Muscle layer of colon (tissue), 2 donors: ENCODE data around the gene PDE3A.

Source experiments
- H3K27ac ChIP-seq: one replicate; pipeline ENCODE4 v1.7.0; 2013; ENCODE audit warnings: low read depth, mild to moderate bottlenecking, low read length, moderate library complexity
- H3K27me3 ChIP-seq, 2 donors: one replicate each; pipeline ENCODE4 v1.7.0; 2013; ENCODE audit warnings: low read length in 2 of 2, mild to moderate bottlenecking in 2 of 2; ENCODE audit not compliant: insufficient read depth in 2 of 2, control insufficient read depth in 1 of 2
- H3K36me3 ChIP-seq: one replicate; pipeline ENCODE4 v1.7.0; 2013; ENCODE audit warnings: mild to moderate bottlenecking, low read length; ENCODE audit not compliant: insufficient read depth
- H3K4me1 ChIP-seq: one replicate; pipeline ENCODE4 v1.7.0; 2013; ENCODE audit warnings: mild to moderate bottlenecking, low read length; ENCODE audit not compliant: insufficient read depth
- H3K4me3 ChIP-seq, 2 donors: one replicate each; pipeline ENCODE4 v1.7.0; 2013; ENCODE audit warnings: low read length in 2 of 2, low read depth in 1 of 2, mild to moderate bottlenecking in 1 of 2, moderate library complexity in 1 of 2
- H3K9ac ChIP-seq: one replicate; pipeline ENCODE4 v1.7.0; 2013; ENCODE audit warnings: low read length
- H3K9me3 ChIP-seq: one replicate; pipeline ENCODE4 v1.7.0; 2013; ENCODE audit warnings: mild to moderate bottlenecking, low read length
- donor health status: abdominal sarcoma.
- donor health status: Adenocarcinoma of cecum.

The PDE3A gene

GRCh38 chr12:20460956-20461355, 92.6 kb downstream of the PDE3A start:
- H3K27me3 ChIP-seq: no peaks in the 10 kb centered on the region
- no peaks in the 10 kb centered on the region for H3K9me3 ChIP-seq
- H3K9ac ChIP-seq: no peak overlapping the region
- H3K36me3 ChIP-seq: no peaks in the 10 kb centered on the region
- H3K27ac ChIP-seq: no peak overlapping the region
- no peak overlapping the region for H3K4me3 ChIP-seq
- no peaks in the 10 kb centered on the region for H3K4me1 ChIP-seq

- H3K27me3 ChIP-seq: no peaks in the 10 kb centered on the region
- H3K27ac ChIP-seq: no peak overlapping the region
- no peaks in the 10 kb centered on the region for H3K36me3 ChIP-seq
- no peak overlapping the region for H3K4me3 ChIP-seq
- peaks cover 9% of the 10 kb centered on the region for H3K4me1 ChIP-seq
- no peaks in the 10 kb centered on the region for H3K9me3 ChIP-seq
- no peak overlapping the region for H3K9ac ChIP-seq
Measured at GRCh38 chr12:20463913-20464524, 95.7 kb downstream of the PDE3A start.

- Histone ChIP-seq H3K4me3 (no peak overlapping the region), H3K27me3 (no peaks in the 10 kb centered on the region), H3K9ac (no peak overlapping the region), H3K9me3 (no peaks in the 10 kb centered on the region), H3K27ac (no peak overlapping the region), H3K36me3 (no peaks in the 10 kb centered on the region), H3K4me1 (peaks cover 36% of the 10 kb centered on the region)
Measured at GRCh38 chr12:20469300-20469699, 101.0 kb downstream of the PDE3A start.

GRCh38 chr12:20469756-20470155, 101.4 kb downstream of the PDE3A start:
- H3K4me3 ChIP-seq: no peak overlapping the region
- no peaks in the 10 kb centered on the region for H3K27me3 ChIP-seq
- H3K36me3 ChIP-seq: no peaks in the 10 kb centered on the region
- no peak overlapping the region for H3K9ac ChIP-seq
- H3K9me3 ChIP-seq: no peaks in the 10 kb centered on the region
- no peak overlapping the region for H3K27ac ChIP-seq
- H3K4me1 ChIP-seq: peaks cover 36% of the 10 kb centered on the region

- Histone ChIP-seq H3K36me3 (no peaks in the 10 kb centered on the region), H3K9ac (no peak overlapping the region), H3K27me3 (no peaks in the 10 kb centered on the region), H3K4me1 (peaks cover 47% of the 10 kb centered on the region), H3K4me3 (no peak overlapping the region), H3K9me3 (no peaks in the 10 kb centered on the region), H3K27ac (no peak overlapping the region)
Measured at GRCh38 chr12:20472102-20472782, 103.9 kb downstream of the PDE3A start.

- H3K4me1 ChIP-seq: peaks cover 51% of the 10 kb centered on the region
- H3K4me3 ChIP-seq: no peak overlapping the region
- no peak overlapping the region for H3K27ac ChIP-seq
- no peaks in the 10 kb centered on the region for H3K27me3 ChIP-seq
- H3K36me3 ChIP-seq: no peaks in the 10 kb centered on the region
- H3K9ac ChIP-seq: no peak overlapping the region
- H3K9me3 ChIP-seq: no peaks in the 10 kb centered on the region
Measured at GRCh38 chr12:20473133-20473532, 104.8 kb downstream of the PDE3A start.

- no peak overlapping the region for H3K9ac ChIP-seq
- H3K4me3 ChIP-seq: no peak overlapping the region
- no peaks in the 10 kb centered on the region for H3K36me3 ChIP-seq
- H3K27ac ChIP-seq: no peak overlapping the region
- no peaks in the 10 kb centered on the region for H3K27me3 ChIP-seq
- peaks cover 42% of the 10 kb centered on the region for H3K4me1 ChIP-seq
- H3K9me3 ChIP-seq: no peaks in the 10 kb centered on the region
Measured at GRCh38 chr12:20474016-20474415, 105.7 kb downstream of the PDE3A start.

GRCh38 chr12:20474443-20474842, 106.1 kb downstream of the PDE3A start:
- Histone ChIP-seq H3K4me3 (no peak overlapping the region), H3K36me3 (no peaks in the 10 kb centered on the region), H3K4me1 (peaks cover 39% of the 10 kb centered on the region), H3K9ac (no peak overlapping the region), H3K27ac (no peak overlapping the region), H3K9me3 (no peaks in the 10 kb centered on the region), H3K27me3 (no peaks in the 10 kb centered on the region)

- no peak overlapping the region for H3K9ac ChIP-seq
- H3K4me1 ChIP-seq: peaks cover 28% of the 10 kb centered on the region
- no peaks in the 10 kb centered on the region for H3K27me3 ChIP-seq
- no peak overlapping the region for H3K4me3 ChIP-seq
- H3K27ac ChIP-seq: no peak overlapping the region
- no peaks in the 10 kb centered on the region for H3K36me3 ChIP-seq
- no peaks in the 10 kb centered on the region for H3K9me3 ChIP-seq
Measured at GRCh38 chr12:20475542-20475941, 107.2 kb downstream of the PDE3A start.

GRCh38 chr12:20476551-20476950, 108.2 kb downstream of the PDE3A start:
- Histone ChIP-seq H3K27ac (no peak overlapping the region), H3K9me3 (no peaks in the 10 kb centered on the region), H3K4me1 (peaks cover 27% of the 10 kb centered on the region), H3K27me3 (no peaks in the 10 kb centered on the region), H3K9ac (no peak overlapping the region), H3K4me3 (no peak overlapping the region), H3K36me3 (no peaks in the 10 kb centered on the region)

GRCh38 chr12:20477255-20477654, 108.9 kb downstream of the PDE3A start:
- Histone ChIP-seq H3K4me1 (peaks cover 21% of the 10 kb centered on the region), H3K36me3 (no peaks in the 10 kb centered on the region), H3K9me3 (no peaks in the 10 kb centered on the region), H3K9ac (no peak overlapping the region), H3K4me3 (no peak overlapping the region), H3K27ac (no peak overlapping the region), H3K27me3 (no peaks in the 10 kb centered on the region)

- Histone ChIP-seq H3K4me3 (no peak overlapping the region), H3K9me3 (no peaks in the 10 kb centered on the region), H3K9ac (no peak overlapping the region), H3K36me3 (no peaks in the 10 kb centered on the region), H3K27ac (no peak overlapping the region), H3K27me3 (no peaks in the 10 kb centered on the region), H3K4me1 (peaks cover 17% of the 10 kb centered on the region)
Measured at GRCh38 chr12:20477672-20478071, 109.3 kb downstream of the PDE3A start.
